SK-N-SH treated with all-trans-retinoic acid at 6 μM for 48 hours (cell line): ENCODE results near the gene RGS6.

Source experiments
- ATAC-seq: fragments of 200-7000 bp; cut with Tn5 transposase; 3 replicates; pipeline ENCODE4 v1.9.1; 2020; ENCODE audit warnings: mild to moderate bottlenecking, moderate library complexity
- ARNTL ChIP-seq: fragments of 450-650 bp; formaldehyde crosslinking; IDR thresholded peaks from 2 replicates; pipeline ENCODE4 v1.5.0; 2020; ENCODE audit warnings: low read depth, mild to moderate bottlenecking, moderate library complexity, borderline replicate concordance
- BACH2 ChIP-seq: fragments of 250-450 bp; sonication (Bioruptor Pico); IDR thresholded peaks from 2 replicates; pipeline ENCODE4 v1.9.0; 2021; ENCODE audit warnings: mild to moderate bottlenecking, borderline replicate concordance
- GLIS3 ChIP-seq: fragments of 250-450 bp; sonication (Bioruptor Pico); IDR thresholded peaks from 2 replicates; pipeline ENCODE4 v1.5.0; 2020; ENCODE audit warnings: mild to moderate bottlenecking, moderate library complexity
- ISL1 ChIP-seq: fragments of 250-450 bp; sonication (Bioruptor Pico); IDR thresholded peaks from 2 replicates; pipeline ENCODE4 v2.1.2; 2022; ENCODE audit warnings: mild to moderate bottlenecking, moderate library complexity
- OSR1 ChIP-seq: fragments of 250-450 bp; sonication (Bioruptor Pico); IDR thresholded peaks from 2 replicates; pipeline ENCODE4 v1.8.0; 2022; ENCODE audit warnings: moderate library complexity, mild to moderate bottlenecking, inconsistent platforms
- PPARA ChIP-seq: fragments of 250-450 bp; sonication (Bioruptor Pico); IDR thresholded peaks from 2 replicates; pipeline ENCODE4 v1.5.0; 2020; ENCODE audit warnings: mild to moderate bottlenecking, borderline replicate concordance
- RARB ChIP-seq: fragments of 250-450 bp; sonication (Bioruptor Pico); IDR thresholded peaks from 2 replicates; pipeline ENCODE4 v1.8.0; 2021; ENCODE audit warnings: mild to moderate bottlenecking, moderate library complexity
- SNAI2 ChIP-seq: fragments of 250-450 bp; sonication (Bioruptor Pico); IDR thresholded peaks from 2 replicates; pipeline ENCODE4 v1.5.0; 2020; ENCODE audit warnings: mild to moderate bottlenecking, moderate library complexity
- TCF4 ChIP-seq: fragments of 250-450 bp; sonication (Bioruptor Pico); IDR thresholded peaks from 2 replicates; pipeline ENCODE4 v1.8.0; 2021; ENCODE audit warnings: mild to moderate bottlenecking, moderate library complexity, borderline replicate concordance
- TOX ChIP-seq: fragments of 250-450 bp; sonication (Bioruptor Pico); IDR thresholded peaks from 2 replicates; pipeline ENCODE4 v1.8.0; 2021; ENCODE audit warnings: mild to moderate bottlenecking, moderate library complexity, borderline replicate concordance
- ZFP3 ChIP-seq: fragments of 250-450 bp; sonication (Bioruptor Pico); IDR thresholded peaks from 2 replicates; pipeline ENCODE4 v1.5.0; 2020; ENCODE audit warnings: mild to moderate bottlenecking, moderate library complexity
- ZNF70 ChIP-seq: fragments of 450-650 bp; formaldehyde crosslinking; IDR thresholded peaks from 2 replicates; pipeline ENCODE4 v1.5.0; 2020; ENCODE audit warnings: mild to moderate bottlenecking, moderate library complexity
- ZNF8 ChIP-seq: fragments of 450-650 bp; formaldehyde crosslinking; IDR thresholded peaks from 2 replicates; pipeline ENCODE4 v1.5.0; 2020; ENCODE audit warnings: mild to moderate bottlenecking, moderate library complexity
- TF ChIP-seq, protein P1 (sequence below): fragments of 250-450 bp; sonication (Bioruptor Pico); IDR thresholded peaks from 2 replicates; pipeline ENCODE4 v1.8.0; 2021; ENCODE audit warnings: low read depth, mild to moderate bottlenecking, moderate library complexity, borderline replicate concordance
- TF ChIP-seq, protein P2 (sequence below): fragments of 250-450 bp; sonication (Bioruptor Pico); IDR thresholded peaks from 2 replicates; pipeline ENCODE4 v1.5.0; 2020; ENCODE audit warnings: mild to moderate bottlenecking, moderate library complexity
- TF ChIP-seq, protein P3 (sequence below): fragments of 250-450 bp; sonication (Bioruptor Pico); IDR thresholded peaks from 2 replicates; pipeline ENCODE4 v1.5.1; 2021; ENCODE audit warnings: mild to moderate bottlenecking, moderate library complexity
- TF ChIP-seq, protein P4 (sequence below): fragments of 250-450 bp; sonication (Bioruptor Pico); IDR thresholded peaks from 2 replicates; pipeline ENCODE4 v1.5.1; 2020; ENCODE audit warnings: low read depth, mild to moderate bottlenecking, moderate library complexity

Gene RGS6

DNA sequence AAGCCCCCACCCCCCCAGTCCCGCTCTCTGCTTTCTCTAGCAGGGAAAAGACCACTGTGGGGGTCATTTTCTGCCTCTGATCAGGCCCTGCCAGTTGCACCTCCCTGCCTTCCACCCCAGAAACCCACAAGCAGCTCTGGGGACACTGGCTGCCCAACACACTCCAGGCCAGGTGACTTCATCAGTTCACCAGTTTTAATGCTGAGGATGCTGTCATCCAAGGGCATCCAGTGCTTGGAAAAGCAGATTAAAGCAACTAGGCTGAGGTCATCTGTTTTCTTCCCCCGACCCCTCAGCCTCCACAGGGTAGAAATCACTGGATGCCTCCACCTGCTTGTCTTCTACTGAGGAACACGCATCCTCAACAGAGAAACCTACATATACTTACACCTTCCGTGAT, 679.3 kb downstream of the RGS6 start:
- ATAC-seq, result no peak
- TF ChIP-seq ZNF8 (CRISPR knock-in tag) (no peak), ISL1 (CRISPR knock-in tag) (no peak), ZNF70 (CRISPR knock-in tag) (no peak), TOX (CRISPR knock-in tag) (no peak), GLIS3 (CRISPR knock-in tag) (no peak), ZFP3 (CRISPR knock-in tag) (no peak), OSR1 (CRISPR knock-in tag) (no peak)
- TF ChIP-seq, protein P1, sequence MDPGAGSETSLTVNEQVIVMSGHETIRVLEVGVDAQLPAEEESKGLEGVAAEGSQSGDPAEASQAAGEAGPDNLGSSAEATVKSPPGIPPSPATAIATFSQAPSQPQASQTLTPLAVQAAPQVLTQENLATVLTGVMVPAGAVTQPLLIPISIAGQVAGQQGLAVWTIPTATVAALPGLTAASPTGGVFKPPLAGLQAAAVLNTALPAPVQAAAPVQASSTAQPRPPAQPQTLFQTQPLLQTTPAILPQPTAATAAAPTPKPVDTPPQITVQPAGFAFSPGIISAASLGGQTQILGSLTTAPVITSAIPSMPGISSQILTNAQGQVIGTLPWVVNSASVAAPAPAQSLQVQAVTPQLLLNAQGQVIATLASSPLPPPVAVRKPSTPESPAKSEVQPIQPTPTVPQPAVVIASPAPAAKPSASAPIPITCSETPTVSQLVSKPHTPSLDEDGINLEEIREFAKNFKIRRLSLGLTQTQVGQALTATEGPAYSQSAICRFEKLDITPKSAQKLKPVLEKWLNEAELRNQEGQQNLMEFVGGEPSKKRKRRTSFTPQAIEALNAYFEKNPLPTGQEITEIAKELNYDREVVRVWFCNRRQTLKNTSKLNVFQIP (CRISPR knock-in tag), result no peak
- TF ChIP-seq, protein P2, sequence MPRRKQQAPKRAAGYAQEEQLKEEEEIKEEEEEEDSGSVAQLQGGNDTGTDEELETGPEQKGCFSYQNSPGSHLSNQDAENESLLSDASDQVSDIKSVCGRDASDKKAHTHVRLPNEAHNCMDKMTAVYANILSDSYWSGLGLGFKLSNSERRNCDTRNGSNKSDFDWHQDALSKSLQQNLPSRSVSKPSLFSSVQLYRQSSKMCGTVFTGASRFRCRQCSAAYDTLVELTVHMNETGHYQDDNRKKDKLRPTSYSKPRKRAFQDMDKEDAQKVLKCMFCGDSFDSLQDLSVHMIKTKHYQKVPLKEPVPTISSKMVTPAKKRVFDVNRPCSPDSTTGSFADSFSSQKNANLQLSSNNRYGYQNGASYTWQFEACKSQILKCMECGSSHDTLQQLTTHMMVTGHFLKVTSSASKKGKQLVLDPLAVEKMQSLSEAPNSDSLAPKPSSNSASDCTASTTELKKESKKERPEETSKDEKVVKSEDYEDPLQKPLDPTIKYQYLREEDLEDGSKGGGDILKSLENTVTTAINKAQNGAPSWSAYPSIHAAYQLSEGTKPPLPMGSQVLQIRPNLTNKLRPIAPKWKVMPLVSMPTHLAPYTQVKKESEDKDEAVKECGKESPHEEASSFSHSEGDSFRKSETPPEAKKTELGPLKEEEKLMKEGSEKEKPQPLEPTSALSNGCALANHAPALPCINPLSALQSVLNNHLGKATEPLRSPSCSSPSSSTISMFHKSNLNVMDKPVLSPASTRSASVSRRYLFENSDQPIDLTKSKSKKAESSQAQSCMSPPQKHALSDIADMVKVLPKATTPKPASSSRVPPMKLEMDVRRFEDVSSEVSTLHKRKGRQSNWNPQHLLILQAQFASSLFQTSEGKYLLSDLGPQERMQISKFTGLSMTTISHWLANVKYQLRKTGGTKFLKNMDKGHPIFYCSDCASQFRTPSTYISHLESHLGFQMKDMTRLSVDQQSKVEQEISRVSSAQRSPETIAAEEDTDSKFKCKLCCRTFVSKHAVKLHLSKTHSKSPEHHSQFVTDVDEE (CRISPR knock-in tag), result no peak
- TF ChIP-seq, protein P3, sequence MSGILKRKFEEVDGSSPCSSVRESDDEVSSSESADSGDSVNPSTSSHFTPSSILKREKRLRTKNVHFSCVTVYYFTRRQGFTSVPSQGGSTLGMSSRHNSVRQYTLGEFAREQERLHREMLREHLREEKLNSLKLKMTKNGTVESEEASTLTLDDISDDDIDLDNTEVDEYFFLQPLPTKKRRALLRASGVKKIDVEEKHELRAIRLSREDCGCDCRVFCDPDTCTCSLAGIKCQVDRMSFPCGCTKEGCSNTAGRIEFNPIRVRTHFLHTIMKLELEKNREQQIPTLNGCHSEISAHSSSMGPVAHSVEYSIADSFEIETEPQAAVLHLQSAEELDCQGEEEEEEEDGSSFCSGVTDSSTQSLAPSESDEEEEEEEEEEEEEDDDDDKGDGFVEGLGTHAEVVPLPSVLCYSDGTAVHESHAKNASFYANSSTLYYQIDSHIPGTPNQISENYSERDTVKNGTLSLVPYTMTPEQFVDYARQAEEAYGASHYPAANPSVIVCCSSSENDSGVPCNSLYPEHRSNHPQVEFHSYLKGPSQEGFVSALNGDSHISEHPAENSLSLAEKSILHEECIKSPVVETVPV, result no peak

DNA sequence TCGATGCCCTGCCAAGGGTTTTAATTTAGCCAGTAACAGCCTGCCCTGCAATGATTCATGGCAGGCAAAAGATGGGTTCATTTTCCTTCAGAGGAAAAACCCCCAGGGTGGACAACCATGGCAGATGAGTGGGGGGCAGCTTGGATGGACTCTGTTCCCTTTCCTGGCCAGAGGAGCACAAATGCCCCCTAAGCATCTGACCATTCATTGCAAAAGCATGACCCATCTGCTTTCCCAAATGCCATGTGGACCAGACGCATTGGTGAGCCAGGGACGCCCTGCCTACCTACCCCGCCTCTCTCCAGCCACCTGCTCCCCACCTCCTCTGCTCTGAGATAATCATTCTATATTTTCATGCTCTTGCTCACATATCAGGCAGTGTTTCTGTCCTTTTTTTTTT, 679.8 kb downstream of the RGS6 start:
- TF ChIP-seq, protein P4, sequence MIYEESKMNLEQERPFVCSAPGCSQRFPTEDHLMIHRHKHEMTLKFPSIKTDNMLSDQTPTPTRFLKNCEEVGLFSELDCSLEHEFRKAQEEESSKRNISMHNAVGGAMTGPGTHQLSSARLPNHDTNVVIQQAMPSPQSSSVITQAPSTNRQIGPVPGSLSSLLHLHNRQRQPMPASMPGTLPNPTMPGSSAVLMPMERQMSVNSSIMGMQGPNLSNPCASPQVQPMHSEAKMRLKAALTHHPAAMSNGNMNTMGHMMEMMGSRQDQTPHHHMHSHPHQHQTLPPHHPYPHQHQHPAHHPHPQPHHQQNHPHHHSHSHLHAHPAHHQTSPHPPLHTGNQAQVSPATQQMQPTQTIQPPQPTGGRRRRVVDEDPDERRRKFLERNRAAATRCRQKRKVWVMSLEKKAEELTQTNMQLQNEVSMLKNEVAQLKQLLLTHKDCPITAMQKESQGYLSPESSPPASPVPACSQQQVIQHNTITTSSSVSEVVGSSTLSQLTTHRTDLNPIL (CRISPR knock-in tag), result no peak
- TF ChIP-seq, protein P2 (CRISPR knock-in tag), result no peak
- no peak for TF ChIP-seq ARNTL (CRISPR knock-in tag)
- no peak for TF ChIP-seq GLIS3 (CRISPR knock-in tag)
- no peak for TF ChIP-seq TCF4 (CRISPR knock-in tag)
- TF ChIP-seq SNAI2 (CRISPR knock-in tag), result no peak
- TF ChIP-seq, protein P1 (CRISPR knock-in tag), result no peak
- TF ChIP-seq RARB, result no peak
- TF ChIP-seq ISL1 (CRISPR knock-in tag), result no peak
- no peak for TF ChIP-seq PPARA
- TF ChIP-seq ZNF70 (CRISPR knock-in tag), result no peak
- TF ChIP-seq, protein P3, result no peak
- TF ChIP-seq BACH2 (CRISPR knock-in tag), result no peak
- TF ChIP-seq ZNF8 (CRISPR knock-in tag), result no peak
- TF ChIP-seq ZFP3 (CRISPR knock-in tag), result no peak
- TF ChIP-seq TOX (CRISPR knock-in tag), result no peak
- ATAC-seq, result no peak
